Lower lobe of right lung (tissue), 2 donors: ENCODE data around the gene IYD. TPM values are rescaled to one million over a fixed set of nuclear protein-coding genes. Genes with fewer than 3 reads are reported as not detected.

ENCODE experiments used
- ATAC-seq, 2 donors: fragments of 200-7000 bp; cut with Tn5 transposase; one replicate each; pipeline ENCODE4 v1.9.1; 2020 to 2022; ENCODE audit warnings: mild to moderate bottlenecking in 2 of 2, moderate library complexity in 2 of 2
- DNase-seq: peaks from one replicate; pipeline ENCODE4 v3.0.0-alpha.2; 2020
- H3K27ac ChIP-seq: fragments of 200-600 bp; one replicate; pipeline ENCODE4 v1.8.0; 2022
- H3K27me3 ChIP-seq: fragments of 200-600 bp; one replicate; pipeline ENCODE4 v1.8.0; 2022; ENCODE audit warnings: low read depth
- H3K36me3 ChIP-seq: fragments of 200-600 bp; one replicate; pipeline ENCODE4 v1.8.0; 2022; ENCODE audit warnings: mild to moderate bottlenecking
- H3K4me1 ChIP-seq: fragments of 200-600 bp; one replicate; pipeline ENCODE4 v1.8.0; 2022
- H3K4me3 ChIP-seq: fragments of 200-600 bp; one replicate; pipeline ENCODE4 v1.8.0; 2022; ENCODE audit warnings: mild to moderate bottlenecking
- H3K9me3 ChIP-seq: fragments of 200-600 bp; one replicate; pipeline ENCODE4 v1.8.0; 2022
- CTCF ChIP-seq: fragments of 200-600 bp; IDR thresholded peaks from one replicate; pipeline ENCODE4 v1.8.0; 2022; ENCODE audit warnings: antibody characterized with exemption, mild to moderate bottlenecking
- intact Hi-C: fragments of 100-400 bp; cut with DNase I; formaldehyde crosslinking; loops from one replicate; pipeline ENCODE4 v1.11.0; 2022
- total RNA-seq: library from RNA; stranded (reverse); fragmentation: NEBNext Ultra II Directional; extraction: Animal tissue kit (Norgen Biotek cat#: 25700); gene quantifications from one replicate; pipeline ENCODE4 v1.2.1, GENCODE V29; 2021
- donor health status: DM: no; HTN: yes; CAD: no; lungs with severe emphysema.

Gene IYD
- total RNA-seq, 1 donor from 2014 or later, result 1.9 TPM

DNA sequence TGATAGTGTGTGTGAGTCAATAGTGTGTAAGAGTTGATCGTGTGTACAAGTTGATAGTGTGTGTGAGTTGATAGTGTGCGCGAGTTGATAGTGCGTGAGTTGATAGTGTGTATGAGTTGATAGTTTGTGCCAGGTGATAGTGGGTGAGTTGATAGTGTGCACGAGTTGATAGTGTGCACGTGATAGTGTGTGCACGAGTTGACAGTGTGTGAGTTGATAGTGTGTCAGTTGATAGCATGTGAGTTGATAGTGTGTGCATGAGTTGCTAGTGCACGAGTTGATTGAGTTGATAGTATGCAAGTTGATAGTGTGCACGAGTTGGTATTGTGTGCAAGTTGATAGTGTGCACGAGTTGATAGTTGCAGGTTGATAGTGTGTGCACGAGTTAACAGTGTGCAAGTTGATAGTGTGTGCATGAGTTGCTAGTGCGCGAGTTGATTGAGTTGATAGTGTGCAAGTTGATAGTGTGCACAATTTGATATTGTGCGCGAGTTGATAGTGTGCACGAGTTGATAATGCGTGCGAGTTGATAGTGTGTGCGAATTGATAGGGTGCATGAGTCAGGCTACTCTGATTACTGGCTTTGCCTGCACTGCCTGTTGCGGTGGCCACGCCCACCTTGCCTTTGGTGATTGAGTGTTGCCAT, 35.8 kb upstream of the IYD start:
- Histone ChIP-seq H3K27ac (no peak overlapping the region), H3K4me3 (no peak overlapping the region), H3K27me3 (no peaks in the 10 kb centered on the region), H3K36me3 (no peaks in the 10 kb centered on the region), H3K9me3 (no peaks in the 10 kb centered on the region), H3K4me1 (no peaks in the 10 kb centered on the region)
- no peak for TF ChIP-seq CTCF
- intact Hi-C loops, result loop anchor here (10.0 kb wide), 1 partner anchor 248 kb away; no protein-coding TSS in a partner anchor
- ATAC-seq (no peak), DNase-seq (no peak)

DNA sequence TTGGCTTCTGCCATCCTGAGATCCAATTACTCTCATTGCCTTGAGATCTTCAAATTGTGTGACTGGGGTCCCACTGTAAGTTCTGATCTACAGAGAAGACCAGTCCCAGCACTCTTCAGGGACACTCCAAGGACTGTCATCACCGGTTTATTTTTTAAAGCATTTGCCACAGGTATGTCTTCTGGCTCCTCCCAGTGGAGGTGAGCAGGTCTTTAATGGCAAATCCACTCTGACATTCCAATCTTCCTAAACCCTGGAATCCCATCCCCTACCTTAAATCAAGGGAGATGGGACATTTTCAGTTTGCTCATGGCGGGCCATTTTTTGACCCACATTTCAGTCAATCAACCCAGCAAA, 35.2 kb upstream of the IYD start:
- Histone ChIP-seq H3K4me3 (no peak overlapping the region), H3K9me3 (no peaks in the 10 kb centered on the region), H3K36me3 (no peaks in the 10 kb centered on the region), H3K27ac (no peak overlapping the region), H3K27me3 (no peaks in the 10 kb centered on the region), H3K4me1 (no peaks in the 10 kb centered on the region)
- no peak for TF ChIP-seq CTCF
- ATAC-seq (no peak), DNase-seq (no peak)
- intact Hi-C loops, result loop anchor here (10.0 kb wide), 1 partner anchor 249 kb away; no protein-coding TSS in a partner anchor

DNA sequence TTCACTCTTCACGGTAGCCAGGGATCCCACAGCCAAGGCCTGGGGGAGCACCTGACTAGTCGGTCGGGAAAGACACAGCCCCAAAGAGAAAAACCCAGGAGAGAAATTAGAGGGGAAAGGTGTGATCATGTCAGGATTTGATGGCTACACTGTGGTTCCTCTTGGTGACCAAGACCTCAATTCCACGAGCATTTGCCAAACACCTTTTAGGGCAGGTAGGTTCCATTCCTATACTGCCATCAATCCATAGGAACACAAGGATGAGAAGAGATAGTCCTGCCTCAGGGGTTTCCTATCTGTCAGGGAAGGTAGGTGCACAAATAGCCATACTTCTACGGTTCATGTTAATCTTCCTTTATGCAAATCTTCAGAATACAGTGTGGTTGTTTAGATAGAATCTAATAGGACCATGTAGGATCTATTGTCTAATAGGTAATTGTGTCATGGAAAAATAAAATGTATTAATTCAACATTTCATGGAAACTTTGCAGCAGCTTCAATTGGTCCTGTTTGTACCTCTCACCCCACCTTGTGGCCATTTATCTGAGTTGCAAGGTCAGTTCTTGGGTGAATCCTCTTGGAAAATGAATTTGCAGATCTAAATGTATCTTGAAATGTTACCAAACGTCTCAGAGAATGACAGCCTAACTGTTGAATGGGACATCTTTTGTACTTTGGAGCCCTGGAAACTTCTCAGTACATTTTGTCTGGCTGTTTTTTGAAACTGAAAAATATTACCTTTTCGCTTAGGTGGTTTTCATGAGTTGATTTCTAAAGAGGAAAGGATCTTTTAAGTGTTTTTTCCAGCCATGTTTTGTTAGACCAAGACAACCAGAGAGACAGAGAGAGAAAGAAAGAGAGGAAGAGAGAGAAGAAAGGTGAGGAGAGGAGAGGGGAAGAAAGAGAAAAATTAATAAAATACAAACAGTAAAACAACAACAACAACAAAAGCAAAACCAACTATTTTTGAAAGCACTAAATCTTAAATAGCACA, 33.7 kb upstream of the IYD start:
- intact Hi-C loops, result loop anchor here (10.0 kb wide), 1 partner anchor 250 kb away; no protein-coding TSS in a partner anchor
- Histone ChIP-seq H3K4me3 (no peak overlapping the region), H3K27ac (no peak overlapping the region), H3K27me3 (no peaks in the 10 kb centered on the region), H3K9me3 (no peaks in the 10 kb centered on the region), H3K36me3 (no peaks in the 10 kb centered on the region), H3K4me1 (no peaks in the 10 kb centered on the region)
- ATAC-seq, result peak; percentile 52 to 73
- peak; percentile 86 for TF ChIP-seq CTCF
- no peak for DNase-seq

GRCh38 chr6:150336299-150336698, 32.5 kb upstream of the IYD start:
- peak in 1 of 2 donors; percentile 60 for ATAC-seq
- intact Hi-C loops, result loop anchor here (10.0 kb wide), 1 partner anchor 251 kb away; no protein-coding TSS in a partner anchor
- Histone ChIP-seq H3K4me3 (no peak overlapping the region), H3K4me1 (no peaks in the 10 kb centered on the region), H3K27ac (no peak overlapping the region), H3K9me3 (no peaks in the 10 kb centered on the region), H3K36me3 (no peaks in the 10 kb centered on the region), H3K27me3 (no peaks in the 10 kb centered on the region)
- DNase-seq, result no peak
- TF ChIP-seq CTCF, result no peak

- no peaks in the 10 kb centered on the region for H3K27me3 ChIP-seq
- no peaks in the 10 kb centered on the region for H3K36me3 ChIP-seq
- DNase-seq, result no peak
- no peaks in the 10 kb centered on the region for H3K4me1 ChIP-seq
- TF ChIP-seq CTCF, result no peak
- H3K4me3 ChIP-seq, result no peak overlapping the region
- intact Hi-C loops, result loop anchor here (10.0 kb wide), 1 partner anchor 252 kb away; no protein-coding TSS in a partner anchor
- ATAC-seq, result no peak
- H3K9me3 ChIP-seq, result no peaks in the 10 kb centered on the region
- no peak overlapping the region for H3K27ac ChIP-seq
Observed at GRCh38 chr6:150336708-150337107, 32.1 kb upstream of the IYD start.
